ENCODE data around the gene NOPCHAP1. TPM values are rescaled to one million over a fixed set of nuclear protein-coding genes. Genes with fewer than 3 reads are reported as not detected.

Gene NOPCHAP1
- total RNA-seq, 1 experiment from 2014 or later: 49.3 TPM

DNA sequence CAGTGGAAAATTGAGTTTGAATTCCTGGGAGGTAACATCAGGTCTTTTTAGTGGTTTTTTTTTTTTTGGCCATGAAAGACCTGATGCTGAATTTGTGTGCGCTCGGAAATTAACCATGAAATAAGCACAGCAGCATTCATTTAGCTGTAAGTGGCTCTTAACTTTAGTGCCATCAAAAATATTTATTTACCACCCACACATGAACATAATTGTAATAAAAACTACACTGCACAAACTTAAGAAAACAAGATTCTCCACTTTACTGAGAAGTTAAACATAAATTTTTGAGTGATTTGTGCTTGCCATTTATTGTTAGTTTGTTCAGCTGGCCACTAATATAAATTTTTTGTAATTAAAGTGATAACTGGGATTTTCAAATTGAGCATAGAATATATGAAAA is 30.4 kb upstream of the NOPCHAP1 start:
- Histone ChIP-seq H3K27me3 (ENCODE audit: insufficient read depth, low read length) (peaks cover 2% of the 10 kb centered on the region; the same call in 1 of the 2 replicates), H3K4me1 (ENCODE audit: insufficient read depth, low read length) (no peaks in the 10 kb centered on the region), H3K79me2 (ENCODE audit: insufficient read depth, low read length) (no peaks in the 10 kb centered on the region), H3K4me2 (ENCODE audit: insufficient read depth, insufficient read length, low read length) (no peak overlapping the region), H4K20me1 (ENCODE audit: control insufficient read depth, insufficient read depth, insufficient read length) (no peaks in the 10 kb centered on the region), H3K14ac (ENCODE audit: insufficient read depth, low read length) (no peak overlapping the region), H4K91ac (ENCODE audit: insufficient read length, low read depth, low read length) (no peak overlapping the region), H2BK20ac (ENCODE audit: low read depth, low read length, poor library complexity, severe bottlenecking) (no peak overlapping the region), H2BK12ac (ENCODE audit: insufficient read length, low read depth, low read length) (no peak overlapping the region), H3K23me2 (ENCODE audit: insufficient read length, low read depth, low read length, poor library complexity, severe bottlenecking) (peaks cover 5% of the 10 kb centered on the region), H4K8ac (replicated peaks; ENCODE audit: insufficient read length, low read depth, low read length) (no peak overlapping the region), H3K23ac (ENCODE audit: insufficient read length, low read depth, low read length) (no peak overlapping the region), H4K5ac (ENCODE audit: insufficient read length, low read depth, low read length) (no peak overlapping the region), H3K18ac (ENCODE audit: insufficient read length, low read depth, low read length) (no peak overlapping the region), H3T11ph (ENCODE audit: low read length) (no peak overlapping the region), H3K9ac (ENCODE audit: extremely low read depth, insufficient read length, low read length) (no peak overlapping the region), H2BK5ac (ENCODE audit: insufficient read length, low read length) (no peak overlapping the region), H3K9me3 (ENCODE audit: control insufficient read depth, low read depth, low read length) (no peaks in the 10 kb centered on the region), H2AFZ (ENCODE audit: low read length) (no peak overlapping the region), H2BK120ac (ENCODE audit: low read depth, low read length, poor library complexity, severe bottlenecking) (no peak overlapping the region), H3K4ac (ENCODE audit: low read depth, low read length) (no peak overlapping the region), H3K27ac (ENCODE audit: insufficient read length, low read depth, low read length) (no peak overlapping the region), H3K56ac (ENCODE audit: insufficient read length, low read depth, low read length) (no peak overlapping the region), H3K79me1 (ENCODE audit: insufficient read depth, low read depth, low read length, poor library complexity, severe bottlenecking) (no peaks in the 10 kb centered on the region), H2AK5ac (ENCODE audit: insufficient read length, low read length) (no peak overlapping the region), H2BK15ac (ENCODE audit: low read depth, low read length) (no peak overlapping the region)
- H3K27me3 Mint-ChIP-seq (ENCODE audit: low read depth): peaks cover 45% of the 10 kb centered on the region
- WGBS (ENCODE audit: extremely low coverage, insufficient read length, low lambda C conversion rate): no CpG with 5 or more reads among the region's 2 CpGs
- H3K27ac Mint-ChIP-seq: no peak overlapping the region
- DNase-seq: no peak
- no peaks in the 10 kb centered on the region for H3K36me3 Mint-ChIP-seq (ENCODE audit: insufficient read depth in 1 of 3, low read depth in 3 of 3)
- no peak overlapping the region for H3K4me3 Mint-ChIP-seq
- TF ChIP-seq, protein P1, sequence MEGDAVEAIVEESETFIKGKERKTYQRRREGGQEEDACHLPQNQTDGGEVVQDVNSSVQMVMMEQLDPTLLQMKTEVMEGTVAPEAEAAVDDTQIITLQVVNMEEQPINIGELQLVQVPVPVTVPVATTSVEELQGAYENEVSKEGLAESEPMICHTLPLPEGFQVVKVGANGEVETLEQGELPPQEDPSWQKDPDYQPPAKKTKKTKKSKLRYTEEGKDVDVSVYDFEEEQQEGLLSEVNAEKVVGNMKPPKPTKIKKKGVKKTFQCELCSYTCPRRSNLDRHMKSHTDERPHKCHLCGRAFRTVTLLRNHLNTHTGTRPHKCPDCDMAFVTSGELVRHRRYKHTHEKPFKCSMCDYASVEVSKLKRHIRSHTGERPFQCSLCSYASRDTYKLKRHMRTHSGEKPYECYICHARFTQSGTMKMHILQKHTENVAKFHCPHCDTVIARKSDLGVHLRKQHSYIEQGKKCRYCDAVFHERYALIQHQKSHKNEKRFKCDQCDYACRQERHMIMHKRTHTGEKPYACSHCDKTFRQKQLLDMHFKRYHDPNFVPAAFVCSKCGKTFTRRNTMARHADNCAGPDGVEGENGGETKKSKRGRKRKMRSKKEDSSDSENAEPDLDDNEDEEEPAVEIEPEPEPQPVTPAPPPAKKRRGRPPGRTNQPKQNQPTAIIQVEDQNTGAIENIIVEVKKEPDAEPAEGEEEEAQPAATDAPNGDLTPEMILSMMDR (conservative IDR thresholded peaks at IDR 0.05): no peak
- peaks cover 9 to 16% of the 10 kb centered on the region in 2 experiments for H3K4me1 Mint-ChIP-seq
- H3K9me3 Mint-ChIP-seq: no peaks in the 10 kb centered on the region

Data from H9 (cell line).